Measurements from ENCODE around the gene DEFB116.
"Not testable (repeated sequence)": the region's sequence is repeated elsewhere in the genome, so short reads cannot be mapped to it uniquely, and the experiment has no call there.

DEFB116 gene, protein sequence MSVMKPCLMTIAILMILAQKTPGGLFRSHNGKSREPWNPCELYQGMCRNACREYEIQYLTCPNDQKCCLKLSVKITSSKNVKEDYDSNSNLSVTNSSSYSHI

DNA sequence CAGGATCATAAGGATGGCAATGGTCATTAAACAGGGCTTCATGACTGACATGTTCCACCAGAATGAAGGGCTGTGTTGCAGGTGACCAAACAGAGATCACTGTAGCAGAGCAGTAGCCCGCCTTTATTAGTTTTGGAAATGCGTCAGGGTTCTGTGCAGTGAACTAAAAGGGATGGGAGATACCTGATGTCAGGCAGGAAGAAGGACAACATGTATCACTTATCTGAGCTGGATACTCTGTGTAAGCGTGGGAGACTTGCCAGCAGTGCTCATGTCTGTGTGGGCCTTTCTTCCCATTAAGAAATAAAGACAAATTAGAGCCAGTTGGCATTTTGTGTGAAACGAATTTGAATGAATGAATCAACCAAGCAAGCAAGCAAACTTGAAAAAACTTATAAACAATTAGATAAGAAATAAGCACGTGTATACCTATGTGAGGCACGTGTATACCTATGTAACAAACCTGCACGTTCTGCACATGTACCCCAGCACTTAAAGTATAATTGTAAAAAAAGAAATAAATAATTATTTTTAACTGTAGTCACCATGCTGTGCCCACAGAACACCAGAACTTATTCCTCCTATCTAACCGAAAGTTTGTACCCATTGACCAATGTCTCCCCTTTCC is at the start of gene DEFB116:
DEFB116 (minus strand) TSS at position 51 of the 628 bp plus-strand sequence; CDS start at position 51, 0 bp downstream.
- TF ChIP-seq, protein P1, sequence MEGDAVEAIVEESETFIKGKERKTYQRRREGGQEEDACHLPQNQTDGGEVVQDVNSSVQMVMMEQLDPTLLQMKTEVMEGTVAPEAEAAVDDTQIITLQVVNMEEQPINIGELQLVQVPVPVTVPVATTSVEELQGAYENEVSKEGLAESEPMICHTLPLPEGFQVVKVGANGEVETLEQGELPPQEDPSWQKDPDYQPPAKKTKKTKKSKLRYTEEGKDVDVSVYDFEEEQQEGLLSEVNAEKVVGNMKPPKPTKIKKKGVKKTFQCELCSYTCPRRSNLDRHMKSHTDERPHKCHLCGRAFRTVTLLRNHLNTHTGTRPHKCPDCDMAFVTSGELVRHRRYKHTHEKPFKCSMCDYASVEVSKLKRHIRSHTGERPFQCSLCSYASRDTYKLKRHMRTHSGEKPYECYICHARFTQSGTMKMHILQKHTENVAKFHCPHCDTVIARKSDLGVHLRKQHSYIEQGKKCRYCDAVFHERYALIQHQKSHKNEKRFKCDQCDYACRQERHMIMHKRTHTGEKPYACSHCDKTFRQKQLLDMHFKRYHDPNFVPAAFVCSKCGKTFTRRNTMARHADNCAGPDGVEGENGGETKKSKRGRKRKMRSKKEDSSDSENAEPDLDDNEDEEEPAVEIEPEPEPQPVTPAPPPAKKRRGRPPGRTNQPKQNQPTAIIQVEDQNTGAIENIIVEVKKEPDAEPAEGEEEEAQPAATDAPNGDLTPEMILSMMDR (IDR thresholded peaks at IDR 0.05) = no peak
- no peak within 1 kb of the TSS for H3K4me3 ChIP-seq
- no peak for DNase-seq (ENCODE audit: low spot score)
- H3K27ac ChIP-seq = no peak within 1 kb of the TSS

DNA sequence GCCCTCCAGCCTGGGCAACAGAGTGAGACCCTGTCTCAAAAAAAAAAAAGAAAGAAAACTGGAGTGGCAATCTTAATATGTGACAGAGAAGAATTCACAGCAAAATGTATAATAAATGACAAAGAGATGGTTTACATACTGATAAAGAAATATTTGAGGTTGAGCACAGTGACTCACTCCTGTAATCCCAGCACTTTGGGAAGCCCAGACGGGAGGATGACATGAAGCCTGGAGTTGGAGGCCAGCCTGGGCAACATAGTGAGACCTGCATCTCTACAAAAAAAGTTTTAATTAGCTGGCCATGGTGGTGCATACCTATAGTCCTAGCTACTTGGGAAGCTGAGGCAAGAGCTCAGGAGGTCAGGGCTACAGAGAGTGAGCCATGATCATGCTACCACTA is 47.6 kb upstream of the DEFB116 start:
- no peak overlapping the region for H3K27ac ChIP-seq
- DNase-seq (ENCODE audit: low spot score) = no peak
- TF ChIP-seq, protein P1 (IDR thresholded peaks at IDR 0.05) = no peak
- H3K4me3 ChIP-seq = no peak overlapping the region

DNA sequence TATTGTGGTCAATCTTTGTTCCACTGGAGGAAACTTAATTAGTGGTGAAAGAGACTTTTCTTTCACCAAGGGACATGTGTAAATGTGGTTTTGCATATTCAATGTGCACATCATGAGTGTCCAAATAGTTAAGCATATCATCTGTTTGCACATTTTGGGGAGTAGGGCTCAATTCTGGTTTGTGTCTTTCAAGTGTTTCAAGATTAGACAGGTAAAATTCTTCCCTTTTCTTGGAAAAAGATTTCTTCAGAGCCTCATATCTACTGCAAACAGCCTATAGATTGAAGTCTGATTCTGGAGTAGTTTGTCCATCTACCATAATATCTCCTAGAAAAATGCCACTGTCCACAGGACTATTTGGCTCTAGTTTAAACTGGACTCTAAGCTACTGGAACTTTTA is 33.1 kb upstream of the DEFB116 start:
- H3K4me3 ChIP-seq = no peak overlapping the region
- TF ChIP-seq, protein P1 (IDR thresholded peaks at IDR 0.05) = no peak

DNA sequence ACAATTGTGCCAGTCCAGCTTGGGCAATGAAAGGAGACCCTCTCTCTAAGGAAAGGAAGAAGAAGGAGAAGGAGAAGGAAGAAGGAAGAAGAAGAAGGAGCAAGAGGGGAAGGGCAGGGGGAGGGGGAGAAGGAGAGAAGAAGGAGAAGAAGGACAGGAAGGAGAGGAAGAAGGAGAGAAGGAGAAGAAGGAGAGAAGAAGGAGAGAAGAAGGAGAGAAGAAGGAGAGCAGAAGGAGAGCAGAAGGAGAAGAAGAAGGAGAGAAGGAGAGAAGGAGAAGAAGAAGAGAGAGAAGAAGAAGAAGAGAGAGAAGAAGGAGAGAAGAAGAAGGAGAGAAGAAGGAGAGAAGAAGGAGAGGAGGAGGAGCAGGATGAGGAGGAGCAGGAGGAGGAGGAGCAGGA is 22.5 kb upstream of the DEFB116 start:
- no peak overlapping the region for H3K27ac ChIP-seq
- TF ChIP-seq, protein P1 (IDR thresholded peaks at IDR 0.05) = no peak
- H3K4me3 ChIP-seq = no peak overlapping the region
- no peak for DNase-seq (ENCODE audit: low spot score)

More for the DNA sequence above, 33.1 kb upstream of the DEFB116 start:
- H3K27ac ChIP-seq = no peak overlapping the region
- no peak for DNase-seq (ENCODE audit: low spot score)

DNA sequence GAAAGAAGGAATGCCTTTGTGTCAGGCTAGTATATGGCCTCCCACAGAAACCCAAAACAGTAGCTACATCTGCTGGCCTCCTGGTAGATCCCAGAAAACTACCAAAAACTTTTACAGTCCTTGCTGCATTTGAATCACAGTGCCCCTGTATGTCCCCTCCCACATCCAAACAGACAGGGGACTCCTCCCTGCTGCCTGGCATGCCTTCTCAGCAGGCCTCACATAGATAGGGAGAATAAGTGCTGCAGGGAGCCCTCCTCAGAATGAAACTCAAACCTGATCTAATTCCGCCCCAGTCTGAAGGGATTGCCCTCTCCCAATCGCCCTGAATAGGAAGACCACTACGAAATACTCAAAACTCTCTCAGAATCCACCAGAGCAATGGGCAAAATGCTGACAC is 14.1 kb upstream of the DEFB116 start:
- H3K4me3 ChIP-seq = no peak overlapping the region
- DNase-seq (ENCODE audit: low spot score) = no peak
- TF ChIP-seq, protein P1 (IDR thresholded peaks at IDR 0.05) = no peak
- no peak overlapping the region for H3K27ac ChIP-seq

DNA sequence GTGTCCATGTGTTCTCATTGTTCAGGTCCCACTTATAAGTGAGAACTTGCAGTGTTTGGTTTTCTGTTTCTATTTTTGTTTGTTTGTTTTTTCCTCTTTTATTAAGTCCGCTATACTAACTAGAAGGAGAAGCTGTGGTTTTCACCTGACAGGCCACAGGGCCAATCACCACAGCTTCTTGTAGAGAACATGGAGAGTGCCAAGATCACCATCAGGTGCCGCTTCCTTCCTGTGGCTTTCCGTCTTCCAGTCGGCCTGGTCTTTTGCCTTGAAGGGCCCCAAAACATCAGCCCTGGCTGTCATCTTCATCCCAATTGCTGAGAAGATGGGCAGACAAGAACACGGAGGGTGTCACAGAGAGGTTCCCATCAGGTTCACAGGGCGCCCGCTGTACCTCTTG is 23.4 kb downstream of the DEFB116 start:
- not testable (repeated sequence) for DNase-seq (ENCODE audit: low spot score); H3K27ac ChIP-seq; H3K4me3 ChIP-seq

DNA sequence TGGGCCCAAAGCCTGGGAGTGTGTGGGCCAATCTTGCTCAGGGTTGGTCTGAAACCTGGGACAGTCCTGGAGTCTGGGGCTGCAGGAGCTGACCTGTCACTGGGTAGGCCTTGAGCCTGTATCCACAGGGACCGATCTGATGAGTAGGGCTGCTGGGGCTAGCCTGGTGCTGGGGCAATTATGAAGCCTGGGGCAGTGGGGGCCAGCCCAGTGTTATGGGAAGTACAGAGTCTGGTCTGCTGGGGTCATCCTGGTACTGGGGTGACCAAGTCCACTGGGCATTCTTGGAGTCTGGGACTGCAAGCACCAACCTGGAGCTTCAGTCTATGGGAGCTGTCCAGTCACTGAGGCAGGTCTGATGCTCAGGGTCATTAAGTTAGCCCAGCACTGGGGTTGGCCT is 30.2 kb downstream of the DEFB116 start:
- TF ChIP-seq, protein P1 (IDR thresholded peaks at IDR 0.05) = no peak
- Histone ChIP-seq H3K27ac (no peak overlapping the region), H3K4me3 (no peak overlapping the region)
- DNase-seq (ENCODE audit: low spot score) = no peak
